Measurements from ENCODE around the gene SFXN1.

DNA sequence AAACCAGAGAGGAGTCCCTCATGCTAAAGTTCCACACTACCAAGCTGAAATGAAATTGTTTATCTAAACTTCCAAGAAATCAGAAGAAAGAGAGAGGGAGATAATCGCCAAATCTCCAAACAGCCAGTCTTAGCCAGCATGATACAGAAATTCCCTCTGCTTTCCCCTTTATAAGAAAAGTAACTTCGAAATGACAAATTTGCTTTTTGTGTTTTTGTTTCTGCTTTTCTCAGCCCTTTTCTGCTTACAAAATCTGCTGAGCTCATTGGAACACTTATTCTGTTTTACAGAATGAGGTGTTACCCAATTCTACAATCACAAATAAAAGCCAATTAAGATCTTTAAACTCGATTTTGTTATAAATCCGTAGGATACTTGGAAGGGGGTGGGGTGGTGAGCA, 72.9 kb downstream of the SFXN1 start:
- TF ChIP-seq EZH2 (IDR thresholded peaks at IDR 0.05; ENCODE audit: low read depth) = no peak
- TF ChIP-seq, protein P1, sequence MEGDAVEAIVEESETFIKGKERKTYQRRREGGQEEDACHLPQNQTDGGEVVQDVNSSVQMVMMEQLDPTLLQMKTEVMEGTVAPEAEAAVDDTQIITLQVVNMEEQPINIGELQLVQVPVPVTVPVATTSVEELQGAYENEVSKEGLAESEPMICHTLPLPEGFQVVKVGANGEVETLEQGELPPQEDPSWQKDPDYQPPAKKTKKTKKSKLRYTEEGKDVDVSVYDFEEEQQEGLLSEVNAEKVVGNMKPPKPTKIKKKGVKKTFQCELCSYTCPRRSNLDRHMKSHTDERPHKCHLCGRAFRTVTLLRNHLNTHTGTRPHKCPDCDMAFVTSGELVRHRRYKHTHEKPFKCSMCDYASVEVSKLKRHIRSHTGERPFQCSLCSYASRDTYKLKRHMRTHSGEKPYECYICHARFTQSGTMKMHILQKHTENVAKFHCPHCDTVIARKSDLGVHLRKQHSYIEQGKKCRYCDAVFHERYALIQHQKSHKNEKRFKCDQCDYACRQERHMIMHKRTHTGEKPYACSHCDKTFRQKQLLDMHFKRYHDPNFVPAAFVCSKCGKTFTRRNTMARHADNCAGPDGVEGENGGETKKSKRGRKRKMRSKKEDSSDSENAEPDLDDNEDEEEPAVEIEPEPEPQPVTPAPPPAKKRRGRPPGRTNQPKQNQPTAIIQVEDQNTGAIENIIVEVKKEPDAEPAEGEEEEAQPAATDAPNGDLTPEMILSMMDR (conservative IDR thresholded peaks at IDR 0.05) = no peak
